Chondrocyte (in vitro differentiated cells): ENCODE results near the gene FRMD4A. TPM values are rescaled to one million over a fixed set of nuclear protein-coding genes. Genes with fewer than 3 reads are reported as not detected.
"Not testable (repeated sequence)": the region's sequence is repeated elsewhere in the genome, so short reads cannot be mapped to it uniquely, and the experiment has no call there.

ENCODE experiments used
- DNase-seq: peaks from one replicate; pipeline ENCODE4 v3.0.0; 2021; ENCODE audit warnings: mixed read lengths, low spot score
- H3K27ac Mint-ChIP-seq: one replicate; pipeline ENCODE4 v1.8.0; 2021; ENCODE audit warnings: mild to moderate bottlenecking, moderate library complexity, mixed read lengths; ENCODE audit not compliant: unreplicated experiment
- H3K27me3 Mint-ChIP-seq: 2 replicates; pipeline ENCODE4 v1.8.0; 2021; ENCODE audit warnings: low read depth, mixed read lengths
- H3K36me3 Mint-ChIP-seq: 2 replicates; pipeline ENCODE4 v1.8.0; 2021; ENCODE audit warnings: low read depth, mixed read lengths
- H3K4me1 Mint-ChIP-seq: 2 replicates; pipeline ENCODE4 v1.8.0; 2021; ENCODE audit warnings: low read depth, mild to moderate bottlenecking, mixed read lengths
- H3K4me3 Mint-ChIP-seq: one replicate; pipeline ENCODE4 v1.8.0; 2021; ENCODE audit warnings: mild to moderate bottlenecking, moderate library complexity, mixed read lengths; ENCODE audit not compliant: unreplicated experiment
- H3K9me3 Mint-ChIP-seq: 2 replicates; pipeline ENCODE4 v1.8.0; 2021; ENCODE audit warnings: low read depth, mixed read lengths
- total RNA-seq: library from RNA; stranded (reverse); gene quantifications from 3 replicates; pipeline ENCODE4 v1.2.1, GENCODE V29; 2021
- TF ChIP-seq, protein P1 (sequence below): fragments of 200-600 bp; sonication (generic); IDR thresholded peaks from 2 replicates; pipeline ENCODE4 v1.5.0; 2021; ENCODE audit warnings: antibody characterized with exemption, mild to moderate bottlenecking, moderate library complexity

FRMD4A gene
- total RNA-seq, 1 donor from 2014 or later, result 129 TPM

DNA sequence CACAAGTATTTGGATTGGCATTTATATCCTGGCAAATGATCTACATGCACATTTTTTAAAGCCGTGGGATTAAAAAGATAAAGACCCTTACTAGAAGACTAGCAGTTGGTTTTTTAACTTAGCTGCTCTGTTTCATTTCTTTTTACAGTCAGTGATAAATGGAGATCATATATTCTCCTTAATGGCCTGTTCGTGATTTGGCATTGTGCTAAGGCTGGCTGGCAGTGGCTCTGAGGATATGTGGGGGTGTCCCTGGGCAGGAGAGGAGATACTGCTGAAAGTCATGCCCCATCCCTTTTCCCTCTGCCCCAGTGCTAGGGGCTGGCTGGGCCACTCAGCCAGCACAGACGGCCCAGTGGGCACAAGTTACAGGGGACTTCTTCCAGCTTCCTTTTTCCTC lies 402.3 kb downstream of the FRMD4A start:
- Mint-ChIP-seq H3K27ac (peak overlapping the region; percentile 53), H3K27me3 (no peaks in the 10 kb centered on the region), H3K4me1 (peaks cover 68% of the 10 kb centered on the region), H3K4me3 (no peak overlapping the region), H3K9me3 (no peaks in the 10 kb centered on the region), H3K36me3 (peaks cover 8% of the 10 kb centered on the region)
- TF ChIP-seq, protein P1, sequence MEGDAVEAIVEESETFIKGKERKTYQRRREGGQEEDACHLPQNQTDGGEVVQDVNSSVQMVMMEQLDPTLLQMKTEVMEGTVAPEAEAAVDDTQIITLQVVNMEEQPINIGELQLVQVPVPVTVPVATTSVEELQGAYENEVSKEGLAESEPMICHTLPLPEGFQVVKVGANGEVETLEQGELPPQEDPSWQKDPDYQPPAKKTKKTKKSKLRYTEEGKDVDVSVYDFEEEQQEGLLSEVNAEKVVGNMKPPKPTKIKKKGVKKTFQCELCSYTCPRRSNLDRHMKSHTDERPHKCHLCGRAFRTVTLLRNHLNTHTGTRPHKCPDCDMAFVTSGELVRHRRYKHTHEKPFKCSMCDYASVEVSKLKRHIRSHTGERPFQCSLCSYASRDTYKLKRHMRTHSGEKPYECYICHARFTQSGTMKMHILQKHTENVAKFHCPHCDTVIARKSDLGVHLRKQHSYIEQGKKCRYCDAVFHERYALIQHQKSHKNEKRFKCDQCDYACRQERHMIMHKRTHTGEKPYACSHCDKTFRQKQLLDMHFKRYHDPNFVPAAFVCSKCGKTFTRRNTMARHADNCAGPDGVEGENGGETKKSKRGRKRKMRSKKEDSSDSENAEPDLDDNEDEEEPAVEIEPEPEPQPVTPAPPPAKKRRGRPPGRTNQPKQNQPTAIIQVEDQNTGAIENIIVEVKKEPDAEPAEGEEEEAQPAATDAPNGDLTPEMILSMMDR, result no peak
- DNase-seq, result no peak

DNA sequence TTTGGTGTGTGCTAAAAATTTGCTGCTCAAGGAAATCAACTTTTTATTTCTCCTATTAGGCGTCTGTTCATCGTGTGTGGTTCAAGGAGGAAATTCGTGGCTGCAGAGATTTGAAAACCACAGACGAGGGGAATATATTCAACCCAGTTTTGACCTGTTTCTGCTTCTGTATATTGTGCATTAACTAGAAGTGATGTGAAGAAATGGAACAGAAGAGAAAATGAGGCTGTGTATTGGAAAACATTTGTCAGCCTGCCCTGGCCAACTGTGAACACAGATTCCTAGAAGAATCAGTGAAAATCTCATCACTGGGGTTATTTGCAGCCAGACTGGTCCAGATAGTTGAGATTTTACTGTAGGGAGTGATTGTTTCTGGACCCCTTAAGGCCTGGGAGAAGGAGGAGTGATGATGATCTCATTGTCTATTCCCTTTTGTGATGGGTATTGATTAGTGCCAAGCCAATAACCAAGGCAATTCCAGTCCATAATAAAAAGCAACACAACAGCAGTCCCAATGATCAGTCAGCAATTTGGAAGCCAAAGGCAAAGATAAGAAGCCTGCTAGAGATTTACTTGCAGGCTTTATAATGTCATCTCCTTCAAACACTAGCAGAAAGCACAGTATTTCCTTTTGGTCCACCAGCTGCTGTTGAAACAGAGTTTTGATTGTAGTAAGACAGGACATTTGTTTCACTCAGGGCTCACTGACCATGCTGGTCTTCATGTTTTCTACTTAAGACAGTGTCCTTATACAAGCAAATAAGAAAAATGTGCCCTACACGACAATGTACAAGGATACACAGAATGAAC lies 404.5 kb downstream of the FRMD4A start:
- Mint-ChIP-seq H3K4me3 (no peak overlapping the region), H3K36me3 (peaks cover 4% of the 10 kb centered on the region), H3K4me1 (peaks cover 76% of the 10 kb centered on the region), H3K9me3 (no peaks in the 10 kb centered on the region), H3K27me3 (no peaks in the 10 kb centered on the region), H3K27ac (peak overlapping the region; percentile 47)
- DNase-seq, result no peak
- TF ChIP-seq, protein P1, result no peak

DNA sequence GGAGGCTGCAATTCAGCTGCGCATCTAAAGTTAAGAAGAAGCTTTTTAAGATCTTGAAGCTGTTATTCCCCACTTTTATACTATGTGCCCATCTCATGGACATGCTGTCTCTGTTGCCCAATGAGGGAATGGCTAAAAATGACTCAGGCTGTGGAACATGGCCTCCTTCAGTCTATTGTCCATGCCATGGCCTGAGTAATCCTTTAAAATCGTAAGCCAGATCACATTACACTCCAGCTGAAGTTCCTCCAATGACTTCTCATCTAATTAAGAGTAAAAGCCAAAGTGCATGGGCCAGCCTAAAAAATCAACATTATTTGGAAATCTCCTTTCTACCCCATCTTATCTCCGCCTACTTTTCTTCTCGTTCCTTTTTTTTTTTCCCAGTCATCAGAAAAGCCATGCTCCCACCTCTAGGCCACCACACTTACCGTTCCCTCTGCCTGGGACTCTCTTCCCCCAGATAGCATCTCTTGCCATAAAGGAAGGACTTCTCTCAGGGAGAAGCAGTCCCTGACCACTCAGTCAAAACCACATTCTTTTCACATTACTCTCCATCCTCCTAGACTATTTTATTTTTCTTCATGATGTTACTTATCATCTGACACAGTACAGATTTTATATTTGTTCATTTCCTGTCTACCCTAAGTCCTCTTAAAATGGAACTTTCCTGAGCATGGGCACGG lies 406.5 kb downstream of the FRMD4A start:
- H3K4me3 Mint-ChIP-seq, result peak overlapping the region; percentile 31
- peaks cover 78% of the 10 kb centered on the region for H3K4me1 Mint-ChIP-seq
- DNase-seq, result no peak
- peaks cover 1% of the 10 kb centered on the region for H3K36me3 Mint-ChIP-seq
- H3K27ac Mint-ChIP-seq, result peak overlapping the region; percentile 99
- H3K9me3 Mint-ChIP-seq, result no peaks in the 10 kb centered on the region
- TF ChIP-seq, protein P1, result no peak
- H3K27me3 Mint-ChIP-seq, result no peaks in the 10 kb centered on the region

DNA sequence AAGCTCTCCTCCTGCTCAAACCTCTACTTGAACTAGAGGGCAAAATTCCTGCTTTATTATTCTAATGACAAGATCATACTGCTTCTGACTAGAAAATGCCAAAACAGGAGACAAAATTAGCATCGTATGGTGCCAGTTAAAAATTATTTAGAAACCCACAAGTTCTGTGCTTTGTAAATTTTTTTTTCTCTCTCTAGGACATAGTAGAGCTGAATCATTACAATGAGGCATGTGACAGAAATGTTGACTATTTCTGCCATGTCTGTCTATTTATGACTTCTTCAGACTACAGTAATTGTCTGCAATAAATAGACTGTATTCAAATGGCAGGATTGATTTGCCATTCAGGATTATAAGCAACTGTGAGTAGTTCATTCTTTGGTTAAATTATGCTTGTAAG lies 408.1 kb downstream of the FRMD4A start:
- Mint-ChIP-seq H3K27ac (peak overlapping the region; percentile 99), H3K4me3 (no peak overlapping the region)
- DNase-seq, result no peak

DNA sequence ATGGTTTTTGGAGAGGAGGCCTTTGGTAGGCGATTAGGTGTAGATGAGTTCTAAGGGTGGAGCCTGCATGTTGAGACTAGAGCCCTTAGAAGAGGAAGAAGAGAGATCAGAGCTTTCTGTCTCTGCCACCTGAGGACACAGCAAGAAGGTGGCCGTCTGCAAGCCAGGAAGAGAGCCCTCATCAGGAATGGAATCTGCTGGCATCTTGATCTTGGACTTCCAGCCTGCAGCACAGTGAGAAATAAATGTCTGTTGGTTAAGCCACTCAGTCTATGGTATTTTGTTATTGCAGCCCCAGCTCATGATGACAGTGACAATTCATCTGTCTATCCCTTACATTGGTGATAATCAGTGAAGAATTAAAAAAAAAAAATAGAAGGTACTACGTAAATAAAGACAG lies 408.8 kb downstream of the FRMD4A start:
- Mint-ChIP-seq H3K9me3 (no peaks in the 10 kb centered on the region), H3K36me3 (peaks cover 6% of the 10 kb centered on the region), H3K27ac (peak overlapping the region; percentile 99), H3K4me1 (peaks cover 80% of the 10 kb centered on the region), H3K27me3 (no peaks in the 10 kb centered on the region), H3K4me3 (no peak overlapping the region)
- TF ChIP-seq, protein P1, result no peak
- no peak for DNase-seq

More for the DNA sequence above, 408.1 kb downstream of the FRMD4A start:
- peaks cover 83% of the 10 kb centered on the region for H3K4me1 Mint-ChIP-seq
- H3K27me3 Mint-ChIP-seq, result no peaks in the 10 kb centered on the region
- H3K36me3 Mint-ChIP-seq, result peaks cover 5% of the 10 kb centered on the region
- H3K9me3 Mint-ChIP-seq, result no peaks in the 10 kb centered on the region
- TF ChIP-seq, protein P1, result no peak

DNA sequence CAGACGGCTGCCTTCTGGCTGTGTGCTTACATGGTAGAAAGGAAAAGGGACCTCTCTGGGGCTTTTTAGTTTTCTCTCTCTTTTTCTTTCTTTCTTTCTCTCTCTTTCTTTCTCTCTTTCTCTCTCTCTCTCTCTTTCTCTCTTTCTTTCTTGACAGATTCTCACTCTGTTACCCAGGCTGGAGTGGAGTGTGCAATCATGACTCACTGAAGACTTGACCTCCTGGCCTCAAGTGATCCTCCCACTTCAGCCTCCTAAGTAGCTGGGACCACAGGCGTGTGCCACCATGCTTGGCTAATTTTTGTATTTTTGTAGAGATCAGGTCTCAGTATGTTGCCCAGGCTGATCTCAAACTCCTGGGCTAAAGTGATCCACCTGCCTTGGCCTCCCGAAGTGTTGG lies 409.6 kb downstream of the FRMD4A start:
- not testable (repeated sequence) for DNase-seq, H3K4me3 Mint-ChIP-seq, H3K27me3 Mint-ChIP-seq, H3K9me3 Mint-ChIP-seq, H3K36me3 Mint-ChIP-seq
- peaks cover 78% of the 10 kb centered on the region for H3K4me1 Mint-ChIP-seq
- H3K27ac Mint-ChIP-seq, result peak overlapping the region; percentile 99
